GM18499 (cell line): ENCODE results near the gene LTBP2.

ENCODE experiments used
- ATAC-seq: cut with Tn5 transposase; IDR thresholded peaks from one replicate; pipeline ENCODE4 v1.9.1; 2021; ENCODE audit warnings: moderate number of reproducible peaks; ENCODE audit not compliant: insufficient read depth, unreplicated experiment

The LTBP2 gene

GRCh38 chr14:74615735-74616134, 3.7 kb upstream of the LTBP2 start:
- no peak for ATAC-seq

GRCh38 chr14:74614508-74615495, 2.8 kb upstream of the LTBP2 start:
- ATAC-seq, result no peak

GRCh38 chr14:74613211-74613914, 1.3 kb upstream of the LTBP2 start:
- no peak for ATAC-seq

GRCh38 chr14:74612350-74613021, 449 bp upstream of the LTBP2 start:
- ATAC-seq, result no peak

- no peak for ATAC-seq
Measured at GRCh38 chr14:74610866-74611649, 979 bp downstream of the LTBP2 start.

GRCh38 chr14:74610199-74610865, 1.7 kb downstream of the LTBP2 start:
- ATAC-seq, result no peak

GRCh38 chr14:74609721-74610120, 2.3 kb downstream of the LTBP2 start:
- no peak for ATAC-seq

GRCh38 chr14:74608959-74609611, 3.0 kb downstream of the LTBP2 start:
- ATAC-seq, result no peak

GRCh38 chr14:74606727-74607126, 5.3 kb downstream of the LTBP2 start:
- no peak for ATAC-seq

GRCh38 chr14:74605531-74606223, 6.4 kb downstream of the LTBP2 start:
- no peak for ATAC-seq

GRCh38 chr14:74604911-74605310, 7.1 kb downstream of the LTBP2 start:
- no peak for ATAC-seq

- ATAC-seq, result no peak
Measured at GRCh38 chr14:74604157-74604556, 7.9 kb downstream of the LTBP2 start.

- ATAC-seq, result no peak
Measured at GRCh38 chr14:74601982-74602381, 10.1 kb downstream of the LTBP2 start.

- no peak for ATAC-seq
Measured at GRCh38 chr14:74599946-74600345, 12.1 kb downstream of the LTBP2 start.

GRCh38 chr14:74599321-74599761, 12.7 kb downstream of the LTBP2 start:
- no peak for ATAC-seq

GRCh38 chr14:74596741-74597450, 15.1 kb downstream of the LTBP2 start:
- no peak for ATAC-seq

GRCh38 chr14:74595006-74595735, 16.9 kb downstream of the LTBP2 start:
- ATAC-seq, result no peak
